ENCODE results near the gene MED13. TPM values are rescaled to one million over a fixed set of nuclear protein-coding genes. Genes with fewer than 3 reads are reported as not detected.

MED13 gene
- total and polyA plus RNA-seq, 5 donors from 2014 or later = 3.9 to 107 (median 5.9) TPM

GRCh38 chr17:61955619-61956018 is 109.5 kb downstream of the MED13 start:
- Histone ChIP-seq H3K27me3 (ENCODE audit: control insufficient read depth, insufficient read depth, low read length) (no peaks in the 10 kb centered on the region), H3K4me1 (ENCODE audit: control insufficient read depth, insufficient read depth, low read length, poor library complexity, severe bottlenecking) (no peaks in the 10 kb centered on the region), H3K9me3 (ENCODE audit: control insufficient read depth in 2 of 2, low read length in 2 of 2) (no peaks in the 10 kb centered on the region), H3K36me3 (ENCODE audit: control insufficient read depth, insufficient read depth, low read length) (peaks cover 74% of the 10 kb centered on the region), H3K4me3 (ENCODE audit: low read depth, low read length) (no peak overlapping the region), H3K27ac (ENCODE audit: insufficient read depth, low read length, poor library complexity, severe bottlenecking) (no peak overlapping the region)
- H3K27ac Mint-ChIP-seq = no peak overlapping the region
- H3K9me3 Mint-ChIP-seq = no peaks in the 10 kb centered on the region
- DNase-seq (no peak), ATAC-seq (ENCODE audit: low read depth in 2 of 2) (no peak)
- no peaks in the 10 kb centered on the region for H3K27me3 Mint-ChIP-seq
- H3K36me3 Mint-ChIP-seq = peaks cover 29% of the 10 kb centered on the region
- no peak overlapping the region for H3K4me3 Mint-ChIP-seq
- no peaks in the 10 kb centered on the region for H3K4me1 Mint-ChIP-seq

- no peaks in the 10 kb centered on the region for H3K4me1 ChIP-seq (ENCODE audit: control insufficient read depth, insufficient read depth, low read length, poor library complexity, severe bottlenecking)
- no peaks in the 10 kb centered on the region for H3K27me3 Mint-ChIP-seq
- H3K9me3 ChIP-seq (ENCODE audit: control insufficient read depth in 2 of 2, low read length in 2 of 2) = no peaks in the 10 kb centered on the region
- no peaks in the 10 kb centered on the region for H3K27me3 ChIP-seq (ENCODE audit: control insufficient read depth, insufficient read depth, low read length)
- H3K4me3 ChIP-seq (ENCODE audit: low read depth, low read length) = no peak overlapping the region
- no peak overlapping the region for H3K27ac ChIP-seq (ENCODE audit: insufficient read depth, low read length, poor library complexity, severe bottlenecking)
- H3K4me1 Mint-ChIP-seq = peaks cover 0 to 5% (median 2%) of the 10 kb centered on the region in 4 donors
- H3K27ac Mint-ChIP-seq = no peak overlapping the region
- no peak for ATAC-seq (ENCODE audit: low read depth in 2 of 2)
- H3K9me3 Mint-ChIP-seq = no peaks in the 10 kb centered on the region
- peaks cover 30% of the 10 kb centered on the region for H3K36me3 Mint-ChIP-seq
- H3K36me3 ChIP-seq (ENCODE audit: control insufficient read depth, insufficient read depth, low read length) = peaks cover 82% of the 10 kb centered on the region
- no peak overlapping the region for H3K4me3 Mint-ChIP-seq
- DNase-seq = no peak
Measured at GRCh38 chr17:61947367-61948078, 117.6 kb downstream of the MED13 start.

GRCh38 chr17:61946359-61946758 is 118.7 kb downstream of the MED13 start:
- peaks cover 0 to 5% (median 2%) of the 10 kb centered on the region in 4 donors for H3K4me1 Mint-ChIP-seq
- Histone ChIP-seq H3K27me3 (ENCODE audit: control insufficient read depth, insufficient read depth, low read length) (no peaks in the 10 kb centered on the region), H3K4me1 (ENCODE audit: control insufficient read depth, insufficient read depth, low read length, poor library complexity, severe bottlenecking) (no peaks in the 10 kb centered on the region), H3K27ac (ENCODE audit: insufficient read depth, low read length, poor library complexity, severe bottlenecking) (no peak overlapping the region), H3K36me3 (ENCODE audit: control insufficient read depth, insufficient read depth, low read length) (peaks cover 72% of the 10 kb centered on the region), H3K4me3 (ENCODE audit: low read depth, low read length) (no peak overlapping the region), H3K9me3 (ENCODE audit: control insufficient read depth in 2 of 2, low read length in 2 of 2) (no peaks in the 10 kb centered on the region)
- H3K36me3 Mint-ChIP-seq = peaks cover 24% of the 10 kb centered on the region
- ATAC-seq (ENCODE audit: low read depth in 2 of 2) (no peak), DNase-seq (no peak)
- no peaks in the 10 kb centered on the region for H3K9me3 Mint-ChIP-seq
- H3K27ac Mint-ChIP-seq = peak overlapping the region in 1 of 3 donors; percentile 52
- H3K4me3 Mint-ChIP-seq = no peak overlapping the region
- no peaks in the 10 kb centered on the region for H3K27me3 Mint-ChIP-seq

- H3K36me3 Mint-ChIP-seq = peaks cover 10% of the 10 kb centered on the region
- H3K27ac ChIP-seq (ENCODE audit: insufficient read depth, low read length, poor library complexity, severe bottlenecking) = no peak overlapping the region
Measured at GRCh38 chr17:61943117-61943516, 122.0 kb downstream of the MED13 start.

DNA sequence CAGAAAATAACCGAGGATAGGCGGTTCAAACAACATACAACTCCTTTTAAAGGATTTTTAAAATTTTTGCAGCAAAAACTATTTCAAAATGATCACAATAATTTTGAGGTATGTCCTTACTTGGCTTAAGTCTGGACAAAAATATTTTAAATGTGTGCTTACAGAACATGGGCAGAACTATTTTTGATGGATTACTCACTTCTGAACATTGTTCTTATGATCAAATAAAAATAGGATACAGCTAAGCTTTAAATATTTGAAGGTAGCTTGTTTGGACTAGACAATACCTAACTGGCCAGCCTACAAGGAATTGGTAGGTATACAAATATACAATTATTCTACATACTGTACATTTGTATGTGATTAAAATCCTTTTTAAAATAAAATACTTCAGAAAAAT is 123.0 kb downstream of the MED13 start:
- no peaks in the 10 kb centered on the region for H3K27me3 ChIP-seq (ENCODE audit: control insufficient read depth, insufficient read depth, low read length)
- no peaks in the 10 kb centered on the region for H3K9me3 Mint-ChIP-seq
- no peak overlapping the region for H3K27ac ChIP-seq (ENCODE audit: insufficient read depth, low read length, poor library complexity, severe bottlenecking)
- H3K4me3 Mint-ChIP-seq = no peak overlapping the region
- H3K27ac Mint-ChIP-seq = no peak overlapping the region
- H3K36me3 ChIP-seq (ENCODE audit: control insufficient read depth, insufficient read depth, low read length) = peaks cover 35% of the 10 kb centered on the region
- H3K4me1 ChIP-seq (ENCODE audit: control insufficient read depth, insufficient read depth, low read length, poor library complexity, severe bottlenecking) = no peaks in the 10 kb centered on the region
- H3K9me3 ChIP-seq (ENCODE audit: control insufficient read depth in 2 of 2, low read length in 2 of 2) = no peaks in the 10 kb centered on the region
- ATAC-seq (ENCODE audit: low read depth in 2 of 2) (no peak), DNase-seq (no peak)
- peaks cover 0 to 6% (median 3%) of the 10 kb centered on the region in 4 donors for H3K4me1 Mint-ChIP-seq
- H3K36me3 Mint-ChIP-seq = peaks cover 9% of the 10 kb centered on the region
- H3K4me3 ChIP-seq (ENCODE audit: low read depth, low read length) = no peak overlapping the region
- H3K27me3 Mint-ChIP-seq = no peaks in the 10 kb centered on the region

More at GRCh38 chr17:61943117-61943516, 122.0 kb downstream of the MED13 start:
- H3K4me1 ChIP-seq (ENCODE audit: control insufficient read depth, insufficient read depth, low read length, poor library complexity, severe bottlenecking) = no peaks in the 10 kb centered on the region
- H3K9me3 ChIP-seq (ENCODE audit: control insufficient read depth in 2 of 2, low read length in 2 of 2) = no peaks in the 10 kb centered on the region
- no peak overlapping the region for H3K27ac Mint-ChIP-seq
- no peak for ATAC-seq (ENCODE audit: low read depth in 2 of 2)
- no peaks in the 10 kb centered on the region for H3K27me3 ChIP-seq (ENCODE audit: control insufficient read depth, insufficient read depth, low read length)
- H3K36me3 ChIP-seq (ENCODE audit: control insufficient read depth, insufficient read depth, low read length) = peaks cover 45% of the 10 kb centered on the region
- H3K27me3 Mint-ChIP-seq = no peaks in the 10 kb centered on the region
- H3K4me3 ChIP-seq (ENCODE audit: low read depth, low read length) = no peak overlapping the region
- DNase-seq = no peak
- no peaks in the 10 kb centered on the region for H3K9me3 Mint-ChIP-seq
- H3K4me1 Mint-ChIP-seq = peaks cover 0 to 6% (median 3%) of the 10 kb centered on the region in 4 donors
- H3K4me3 Mint-ChIP-seq = no peak overlapping the region

- Histone ChIP-seq H3K4me1 (ENCODE audit: control insufficient read depth, insufficient read depth, low read length, poor library complexity, severe bottlenecking) (peaks cover 13% of the 10 kb centered on the region), H3K27me3 (ENCODE audit: control insufficient read depth, insufficient read depth, low read length) (no peaks in the 10 kb centered on the region), H3K9me3 (ENCODE audit: control insufficient read depth in 2 of 2, low read length in 2 of 2) (no peaks in the 10 kb centered on the region), H3K36me3 (ENCODE audit: control insufficient read depth, insufficient read depth, low read length) (no peaks in the 10 kb centered on the region), H3K4me3 (ENCODE audit: low read depth, low read length) (peak overlapping the region; percentile 84), H3K27ac (ENCODE audit: insufficient read depth, low read length, poor library complexity, severe bottlenecking) (peak overlapping the region; percentile 84)
- H3K27me3 Mint-ChIP-seq = peaks cover 8% of the 10 kb centered on the region
- H3K4me1 Mint-ChIP-seq = peaks cover 5 to 30% (median 20%) of the 10 kb centered on the region in 4 donors
- peaks cover 0 to 7% (median 0%) of the 10 kb centered on the region in 7 donors for H3K9me3 Mint-ChIP-seq
- ATAC-seq (ENCODE audit: low read depth in 2 of 2) = no peak
- peak overlapping the region; percentile 90 to 97 (median 92) for H3K4me3 Mint-ChIP-seq
- DNase-seq = no peak
- peak overlapping the region; percentile 97 to 99 (median 98) for H3K27ac Mint-ChIP-seq
- peaks cover 2% of the 10 kb centered on the region for H3K36me3 Mint-ChIP-seq
Measured at GRCh38 chr17:61928101-61928436, 137.0 kb downstream of the MED13 start.

DNA sequence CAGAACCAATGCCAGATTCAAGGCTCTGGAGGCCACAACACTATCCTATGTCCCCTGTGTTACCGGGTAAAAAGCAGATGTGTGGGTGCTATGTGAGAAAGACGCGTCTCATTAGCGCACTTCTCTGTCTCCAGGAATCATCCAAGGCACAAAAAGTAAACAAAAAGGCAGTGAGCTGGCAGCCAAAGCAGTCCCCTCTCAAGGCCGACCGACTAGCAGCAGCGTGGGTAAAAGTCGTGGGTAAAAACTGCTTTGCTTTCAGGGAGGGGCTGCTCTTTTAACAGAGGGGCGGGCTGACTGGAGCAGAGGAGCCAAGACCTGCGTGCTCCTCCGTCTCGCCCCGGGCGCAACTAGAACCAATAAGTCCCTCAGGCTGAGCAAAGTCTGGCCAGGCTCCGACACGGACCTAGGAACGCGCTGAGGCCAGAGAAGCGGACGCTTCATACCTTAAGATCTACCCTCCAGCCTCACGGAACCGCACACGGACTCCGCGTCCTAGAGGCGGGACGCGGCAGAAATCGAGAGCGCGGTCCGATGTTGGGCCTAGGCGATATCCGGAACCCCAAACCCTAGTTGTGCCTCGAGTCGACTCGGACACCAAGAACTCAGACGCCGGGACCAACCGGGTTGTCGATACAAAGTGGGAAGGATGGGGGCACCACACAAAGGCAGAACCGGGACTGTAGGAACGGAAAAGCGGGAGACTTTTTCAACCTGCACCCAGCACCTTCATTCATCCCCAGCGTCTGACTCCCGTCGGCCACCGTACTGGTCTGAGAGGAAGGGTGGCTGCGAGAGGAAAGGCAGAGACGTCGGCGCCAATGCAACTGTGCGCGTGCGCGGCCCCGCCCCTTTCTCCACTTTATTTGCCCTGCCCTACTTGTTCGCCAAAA is 137.6 kb downstream of the MED13 start, which contains the start of gene INTS2:
INTS2 (minus strand) TSS at position 775 of the 893 bp plus-strand sequence. CDS start 1,338 bp downstream, outside the sequence.
- Histone ChIP-seq H3K9me3 (ENCODE audit: control insufficient read depth in 2 of 2, low read length in 2 of 2) (no peaks in the 10 kb centered on the region), H3K4me1 (ENCODE audit: control insufficient read depth, insufficient read depth, low read length, poor library complexity, severe bottlenecking) (peaks cover 13% of the 10 kb centered on the region), H3K27ac (ENCODE audit: insufficient read depth, low read length, poor library complexity, severe bottlenecking) (peak within 1 kb of the TSS; percentile 84), H3K27me3 (ENCODE audit: control insufficient read depth, insufficient read depth, low read length) (no peaks in the 10 kb centered on the region), H3K36me3 (ENCODE audit: control insufficient read depth, insufficient read depth, low read length) (no peaks in the 10 kb centered on the region), H3K4me3 (ENCODE audit: low read depth, low read length) (peak within 1 kb of the TSS; percentile 84)
- H3K4me1 Mint-ChIP-seq = peaks cover 5 to 30% (median 20%) of the 10 kb centered on the region in 4 donors
- ATAC-seq (ENCODE audit: low read depth in 2 of 2) (peak; percentile 88 to 89), DNase-seq (peak; percentile 91 to 96 (median 94))
- peaks cover 8% of the 10 kb centered on the region for H3K27me3 Mint-ChIP-seq
- peaks cover 0 to 7% (median 0%) of the 10 kb centered on the region in 7 donors for H3K9me3 Mint-ChIP-seq
- peak within 1 kb of the TSS; percentile 97 to 99 (median 98) for H3K27ac Mint-ChIP-seq
- peaks cover 4% of the 10 kb centered on the region for H3K36me3 Mint-ChIP-seq
- H3K4me3 Mint-ChIP-seq = peak within 1 kb of the TSS; percentile 90 to 97 (median 92)
